Prostate gland (tissue), 2 donors: ENCODE results near the gene NCL.

Source experiments
- POLR2A ChIP-seq: fragments of 450-650 bp; IDR thresholded peaks from one replicate; pipeline ENCODE4 v1.6.1; 2016; ENCODE audit warnings: antibody characterized with exemption, mild to moderate bottlenecking
- POLR2AphosphoS5 ChIP-seq: sonication (generic); formaldehyde crosslinking; IDR thresholded peaks from one replicate; pipeline ENCODE4 v1.6.1; 2017; ENCODE audit warnings: antibody characterized with exemption
- TF ChIP-seq, protein P1 (sequence below), 4 experiments: fragments of 200-600 bp in 2 of 4; fragments of 450-650 bp in 2 of 4; sonication (generic) in 2 of 4; IDR thresholded peaks; 1 replicate in 3 of 4; 2 replicates in 1 of 4; pipeline ENCODE4 v1.5.1; 2016 to 2019; ENCODE audit warnings: antibody characterized with exemption in 4 of 4, mild to moderate bottlenecking in 2 of 4, moderate library complexity in 2 of 4

DNA sequence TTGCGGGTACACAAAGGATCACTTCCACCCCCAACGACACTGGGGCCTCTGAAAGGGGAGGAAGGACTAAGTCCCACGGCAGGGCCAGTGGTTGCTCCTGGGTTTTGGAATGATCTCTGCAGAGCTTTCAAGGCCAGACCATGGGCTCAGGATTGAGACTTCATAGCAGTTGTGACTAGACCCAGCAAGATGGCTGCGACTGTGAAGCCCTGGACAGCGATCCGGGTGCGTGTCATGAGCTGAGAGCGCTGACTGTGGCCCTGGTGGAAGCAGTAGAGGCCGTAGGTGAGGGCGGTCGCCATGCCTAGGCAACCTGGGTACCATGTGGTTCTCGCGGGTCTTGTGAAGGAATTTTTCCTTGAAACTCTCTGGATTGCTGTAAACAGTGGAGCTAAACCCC, 27.3 kb downstream of the NCL start:
- TF ChIP-seq, protein P1, sequence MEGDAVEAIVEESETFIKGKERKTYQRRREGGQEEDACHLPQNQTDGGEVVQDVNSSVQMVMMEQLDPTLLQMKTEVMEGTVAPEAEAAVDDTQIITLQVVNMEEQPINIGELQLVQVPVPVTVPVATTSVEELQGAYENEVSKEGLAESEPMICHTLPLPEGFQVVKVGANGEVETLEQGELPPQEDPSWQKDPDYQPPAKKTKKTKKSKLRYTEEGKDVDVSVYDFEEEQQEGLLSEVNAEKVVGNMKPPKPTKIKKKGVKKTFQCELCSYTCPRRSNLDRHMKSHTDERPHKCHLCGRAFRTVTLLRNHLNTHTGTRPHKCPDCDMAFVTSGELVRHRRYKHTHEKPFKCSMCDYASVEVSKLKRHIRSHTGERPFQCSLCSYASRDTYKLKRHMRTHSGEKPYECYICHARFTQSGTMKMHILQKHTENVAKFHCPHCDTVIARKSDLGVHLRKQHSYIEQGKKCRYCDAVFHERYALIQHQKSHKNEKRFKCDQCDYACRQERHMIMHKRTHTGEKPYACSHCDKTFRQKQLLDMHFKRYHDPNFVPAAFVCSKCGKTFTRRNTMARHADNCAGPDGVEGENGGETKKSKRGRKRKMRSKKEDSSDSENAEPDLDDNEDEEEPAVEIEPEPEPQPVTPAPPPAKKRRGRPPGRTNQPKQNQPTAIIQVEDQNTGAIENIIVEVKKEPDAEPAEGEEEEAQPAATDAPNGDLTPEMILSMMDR (IDR thresholded peaks at IDR 0.05), result no peak
- TF ChIP-seq POLR2A, result no peak
- TF ChIP-seq POLR2AphosphoS5, result no peak
